Stimulated activated CD8-positive, alpha-beta memory T cell treated with anti-CD3 and anti-CD28 coated beads, Interleukin-4, amount 100 ng/mL, for 24 hours (primary cell): Measurements from ENCODE around the gene VIPR1.

Experiments used
- DNase-seq: peaks from one replicate; pipeline ENCODE4 v3.0.0-alpha.2; 2020; ENCODE audit warnings: low read depth

The VIPR1 gene

DNA sequence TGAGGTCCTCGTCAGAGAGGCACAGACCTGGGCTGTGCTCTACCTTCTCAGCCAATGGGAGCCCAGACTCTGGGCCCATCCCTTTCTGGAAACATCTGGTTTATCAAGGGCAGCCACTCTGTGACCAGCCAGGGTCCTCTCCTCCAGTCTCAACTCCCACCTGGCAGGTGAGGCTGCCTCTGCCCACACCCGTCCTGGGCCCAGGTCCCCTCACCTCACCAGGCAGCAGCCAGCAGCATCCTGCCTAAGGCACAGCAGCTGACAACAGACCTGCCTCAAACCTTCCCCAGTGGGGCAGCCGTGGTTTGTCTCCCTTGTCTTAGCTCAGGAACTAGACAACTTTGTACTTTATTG, 8.7 kb upstream of the VIPR1 start:
- DNase-seq, result no peak

DNA sequence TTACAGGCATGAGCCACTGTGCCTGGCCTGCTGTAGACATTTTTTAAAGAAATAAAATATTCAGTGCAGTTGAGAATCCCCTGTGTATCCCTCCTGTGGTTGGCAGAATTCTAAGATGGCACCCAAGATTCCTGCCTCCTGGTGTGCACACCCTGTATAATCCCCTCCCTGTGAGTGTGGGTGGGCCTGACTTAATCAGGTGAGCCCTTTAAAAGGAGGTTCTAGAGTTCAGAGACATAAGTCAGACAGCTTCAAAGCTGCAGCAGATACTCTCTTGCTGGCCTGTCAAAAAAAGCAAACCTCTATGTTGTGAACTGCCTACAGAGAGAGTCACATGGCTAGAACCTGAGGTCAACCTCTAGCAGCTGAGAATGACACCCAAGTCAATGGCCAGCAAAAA, 7.0 kb upstream of the VIPR1 start:
- DNase-seq, result no peak

DNA sequence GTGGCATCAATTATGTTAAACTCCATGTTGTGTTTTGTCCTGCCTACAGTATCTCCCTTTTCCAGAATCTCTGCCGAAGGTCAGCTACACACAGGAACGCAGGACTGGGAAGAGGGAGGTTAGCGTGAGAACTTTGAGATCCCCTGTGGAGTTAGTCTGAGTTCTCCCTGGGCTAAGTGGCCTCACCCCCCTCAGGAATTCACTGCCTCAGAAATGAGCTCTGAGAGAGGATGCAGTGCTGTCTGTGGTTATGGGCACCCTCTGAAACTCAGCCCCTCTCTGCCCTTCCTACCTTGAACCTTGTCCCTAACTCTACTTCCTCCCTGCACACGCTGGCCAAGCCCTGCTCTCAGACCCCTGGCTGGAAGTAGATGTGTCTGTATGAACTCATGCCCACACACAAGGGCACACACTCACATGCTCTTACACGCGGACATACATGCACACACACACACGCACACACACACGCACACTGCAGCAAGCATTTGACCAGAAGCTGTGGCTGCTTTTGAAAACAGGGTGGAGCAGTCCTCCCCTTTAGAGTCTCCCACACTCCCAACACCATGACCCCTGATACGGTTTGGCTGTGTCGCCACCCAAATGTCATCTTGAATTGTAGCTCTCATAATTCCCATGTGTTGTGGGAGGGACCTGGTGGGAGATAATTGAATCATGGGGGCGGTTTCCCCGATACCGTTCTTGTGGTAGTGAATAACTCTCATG, 5.3 kb upstream of the VIPR1 start:
- DNase-seq, result no peak

DNA sequence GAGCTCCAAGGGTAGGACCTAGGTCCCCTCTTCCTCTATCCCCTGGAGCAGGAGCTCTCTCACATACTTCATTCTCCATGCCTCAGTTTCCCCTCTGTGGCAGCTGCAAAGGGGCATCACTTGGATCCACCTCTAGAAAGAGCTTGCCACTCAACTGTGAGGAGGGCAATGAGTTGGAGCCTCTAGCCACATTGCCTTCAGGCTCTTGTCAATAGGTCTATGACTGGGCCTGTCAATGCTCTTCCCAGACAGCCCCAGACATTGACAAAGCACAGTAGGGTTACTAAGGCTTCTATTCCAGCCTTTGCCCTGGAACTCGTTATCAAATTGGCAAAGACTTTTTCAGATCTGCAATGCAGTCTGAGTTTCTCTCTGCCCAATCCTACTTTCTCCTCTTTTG, 4.4 kb upstream of the VIPR1 start:
- no peak for DNase-seq

DNA sequence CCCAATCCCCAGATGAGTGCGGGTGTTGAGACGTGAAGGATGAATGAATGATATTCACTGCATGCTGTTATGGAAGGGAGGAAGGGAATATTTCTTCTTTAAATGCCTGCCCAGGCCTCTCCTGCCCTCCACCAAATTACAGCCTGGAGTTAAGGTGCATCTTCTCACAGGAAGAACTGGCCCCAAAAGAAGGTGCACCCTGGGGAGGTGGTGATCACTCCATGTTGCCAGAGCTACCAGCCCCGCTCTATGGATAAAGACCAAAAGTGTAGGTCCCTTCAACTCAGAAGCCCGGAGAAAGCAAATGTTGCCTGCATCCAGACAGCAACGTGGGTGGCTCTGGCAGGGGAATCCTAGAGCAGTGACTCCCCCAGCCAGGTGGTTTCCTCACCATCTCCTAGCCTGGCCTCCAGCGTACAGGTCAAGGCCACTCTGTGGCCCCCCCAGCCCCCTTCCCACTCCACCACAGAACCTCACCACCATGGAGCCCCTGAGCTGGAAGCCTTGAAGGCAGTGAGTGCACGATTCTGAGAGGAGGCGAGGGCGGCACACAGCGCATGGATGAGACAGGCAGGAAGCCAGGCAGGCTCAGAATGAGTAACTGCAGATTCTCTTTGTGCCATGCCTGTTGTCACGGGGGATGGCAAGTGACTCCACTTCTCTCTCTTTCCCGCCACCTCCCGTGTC, 3.5 kb upstream of the VIPR1 start:
- no peak for DNase-seq

DNA sequence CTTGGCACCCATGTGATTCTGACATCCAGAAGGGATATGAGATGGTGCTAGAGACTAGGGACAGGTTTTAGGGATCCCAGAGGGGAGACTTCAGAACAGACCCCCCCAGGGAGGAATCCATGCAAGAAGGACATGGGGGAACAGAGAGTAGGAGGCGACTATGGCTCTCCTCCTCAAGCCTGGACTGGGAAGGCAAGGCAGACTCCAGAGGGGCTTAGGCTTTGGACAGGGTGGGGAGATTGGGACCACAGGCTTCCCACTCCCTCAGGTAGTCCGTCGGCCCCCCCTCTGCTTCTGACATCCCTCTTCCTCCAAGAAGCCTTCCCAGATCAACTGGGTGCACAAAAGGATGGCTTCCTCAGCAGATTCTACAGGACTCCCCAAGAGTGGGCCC, 3.0 kb upstream of the VIPR1 start:
- no peak for DNase-seq

DNA sequence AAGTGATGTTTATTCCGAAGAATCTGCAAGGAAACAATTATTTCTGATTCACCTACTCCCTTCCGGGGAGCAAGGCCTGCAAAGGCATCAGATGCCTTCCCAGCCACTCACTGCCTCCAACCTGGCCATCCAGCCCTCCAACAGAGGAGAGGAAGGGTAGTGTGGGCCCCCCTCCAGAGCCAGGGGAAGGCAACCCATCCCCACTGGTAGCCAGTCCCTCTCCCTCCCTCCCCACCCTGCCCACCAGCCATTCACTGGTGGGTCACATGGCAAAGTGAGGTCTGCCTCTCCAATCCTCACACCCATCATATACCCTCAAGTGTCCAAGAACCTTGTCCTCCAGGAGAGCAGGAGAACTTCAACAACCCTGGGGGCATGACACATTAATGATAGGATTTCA, 2.4 kb upstream of the VIPR1 start:
- DNase-seq, result no peak

DNA sequence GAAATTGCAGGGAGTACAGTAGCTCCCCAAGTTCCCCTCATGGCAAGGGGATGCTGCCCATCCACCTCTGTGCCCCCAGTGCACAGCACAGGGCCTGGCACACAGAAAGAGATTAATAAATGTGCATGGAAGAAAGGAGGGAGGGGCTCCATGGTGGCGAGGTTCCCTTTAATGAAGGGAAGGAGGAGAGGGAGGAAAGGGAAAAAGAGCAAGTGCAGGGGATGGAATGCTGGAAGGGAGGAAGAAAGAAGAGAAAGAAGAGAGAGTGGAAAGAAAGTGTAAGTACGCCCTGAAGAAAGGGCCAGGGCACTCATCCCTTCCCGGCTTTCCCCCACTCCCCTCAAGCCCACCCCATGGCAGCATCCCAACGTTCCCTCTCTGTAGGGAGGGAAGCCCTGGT, 1.5 kb upstream of the VIPR1 start:
- DNase-seq, result no peak

DNA sequence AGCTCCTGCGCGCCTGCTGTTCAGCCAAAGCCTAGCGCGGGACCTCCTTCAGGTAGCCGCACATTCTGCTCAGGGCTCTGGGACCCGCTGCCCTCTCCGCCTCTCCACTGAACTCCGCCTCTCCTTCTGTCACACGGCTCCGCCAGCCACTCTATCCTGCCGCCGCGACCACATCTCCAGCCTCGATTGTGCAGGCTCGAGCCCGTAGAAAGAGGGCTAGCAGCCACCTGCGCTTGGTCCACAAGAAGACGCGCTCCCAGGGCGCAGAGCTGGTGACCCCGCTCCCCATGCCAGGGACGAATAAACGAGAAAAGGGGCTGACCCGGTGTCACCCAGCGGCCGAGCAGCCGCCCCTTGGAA, 1.1 kb upstream of the VIPR1 start:
- no peak for DNase-seq

DNA sequence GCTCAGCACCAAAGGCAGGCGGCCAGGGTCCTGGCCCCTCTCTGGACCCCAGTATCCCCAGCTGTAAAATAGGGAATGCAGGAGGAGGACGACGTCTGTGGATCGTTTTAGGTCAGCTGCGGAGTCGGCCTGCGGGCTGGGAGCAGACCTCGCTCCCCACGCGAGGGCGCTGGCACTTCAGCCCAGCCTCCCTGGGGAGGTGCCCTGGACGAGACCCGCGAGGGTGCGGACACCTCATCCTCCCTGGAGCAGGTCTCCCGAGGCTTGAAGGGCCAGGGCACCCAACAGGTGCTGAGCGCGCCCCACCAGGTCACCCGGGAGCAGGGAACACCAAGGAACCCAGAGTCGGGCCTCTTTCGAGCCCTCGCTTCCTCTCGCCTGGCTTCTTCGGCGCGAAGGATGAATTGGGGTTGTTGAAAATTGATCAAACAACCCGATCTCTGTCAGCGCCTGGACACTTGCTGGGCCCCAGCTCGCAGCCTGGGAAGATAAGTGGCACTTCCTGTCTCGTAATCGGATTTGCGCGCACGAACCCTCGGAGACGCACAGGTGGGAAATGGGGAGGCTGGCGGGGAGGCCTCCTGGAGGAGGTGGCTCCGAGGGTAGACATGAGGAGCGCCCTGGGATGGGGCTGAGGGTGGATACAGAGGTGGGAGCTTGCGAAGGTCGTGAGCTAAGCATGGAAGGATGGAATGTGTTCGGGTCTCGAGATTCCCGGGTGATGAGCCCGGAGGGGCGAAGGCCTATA, 588 bp upstream of the VIPR1 start:
- DNase-seq, result peak; percentile 42

DNA sequence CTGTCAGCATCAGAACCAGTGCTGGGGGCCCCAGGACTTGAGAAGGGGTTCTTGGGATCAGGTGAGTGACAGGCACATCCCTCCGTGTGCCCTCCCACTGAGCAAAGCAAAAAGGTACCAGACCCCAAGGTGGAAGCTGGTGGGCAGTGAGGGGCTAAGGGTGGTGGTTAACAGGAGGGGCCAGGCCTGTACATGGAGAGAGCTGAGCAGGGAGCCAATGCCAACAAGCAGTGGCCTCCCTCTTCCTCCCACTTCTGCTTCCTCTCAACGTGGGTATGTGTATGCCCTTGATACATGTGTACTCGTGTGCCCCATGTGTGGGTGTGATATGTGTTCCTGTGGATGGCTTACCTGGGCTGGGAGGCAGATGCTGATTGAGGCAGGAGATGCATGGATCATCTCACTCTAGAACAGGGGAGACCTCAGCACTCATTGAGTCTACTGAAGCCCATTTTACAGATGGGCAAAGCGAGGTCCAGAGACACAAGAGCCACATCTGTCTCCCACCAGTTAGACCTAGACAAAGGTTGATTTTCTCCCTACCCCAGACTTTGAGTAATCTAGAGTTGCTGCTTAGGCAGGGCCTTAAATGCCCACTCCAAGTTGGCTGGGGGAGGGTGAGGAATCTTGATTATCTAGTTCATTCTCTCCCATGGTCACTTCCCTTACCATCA, 945 bp downstream of the VIPR1 start:
- no peak for DNase-seq

DNA sequence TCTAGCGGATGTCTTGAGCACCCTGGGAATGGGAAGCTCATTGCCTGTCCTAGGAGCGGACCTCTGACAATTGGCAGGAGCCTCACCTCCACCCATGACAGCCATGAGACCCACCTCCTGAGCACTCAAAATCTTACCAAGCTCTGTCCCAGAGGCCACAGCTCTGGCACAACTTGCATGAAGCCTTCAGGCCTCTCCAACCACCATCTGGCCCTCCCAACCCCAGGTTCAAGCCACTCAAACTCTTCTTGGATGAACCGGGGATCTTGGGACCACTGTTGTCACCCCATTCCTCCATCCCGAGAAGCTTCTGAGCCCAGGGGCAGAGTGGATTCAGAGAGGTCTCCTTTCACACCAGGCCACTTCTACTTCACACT, 1.5 kb downstream of the VIPR1 start:
- DNase-seq, result no peak

DNA sequence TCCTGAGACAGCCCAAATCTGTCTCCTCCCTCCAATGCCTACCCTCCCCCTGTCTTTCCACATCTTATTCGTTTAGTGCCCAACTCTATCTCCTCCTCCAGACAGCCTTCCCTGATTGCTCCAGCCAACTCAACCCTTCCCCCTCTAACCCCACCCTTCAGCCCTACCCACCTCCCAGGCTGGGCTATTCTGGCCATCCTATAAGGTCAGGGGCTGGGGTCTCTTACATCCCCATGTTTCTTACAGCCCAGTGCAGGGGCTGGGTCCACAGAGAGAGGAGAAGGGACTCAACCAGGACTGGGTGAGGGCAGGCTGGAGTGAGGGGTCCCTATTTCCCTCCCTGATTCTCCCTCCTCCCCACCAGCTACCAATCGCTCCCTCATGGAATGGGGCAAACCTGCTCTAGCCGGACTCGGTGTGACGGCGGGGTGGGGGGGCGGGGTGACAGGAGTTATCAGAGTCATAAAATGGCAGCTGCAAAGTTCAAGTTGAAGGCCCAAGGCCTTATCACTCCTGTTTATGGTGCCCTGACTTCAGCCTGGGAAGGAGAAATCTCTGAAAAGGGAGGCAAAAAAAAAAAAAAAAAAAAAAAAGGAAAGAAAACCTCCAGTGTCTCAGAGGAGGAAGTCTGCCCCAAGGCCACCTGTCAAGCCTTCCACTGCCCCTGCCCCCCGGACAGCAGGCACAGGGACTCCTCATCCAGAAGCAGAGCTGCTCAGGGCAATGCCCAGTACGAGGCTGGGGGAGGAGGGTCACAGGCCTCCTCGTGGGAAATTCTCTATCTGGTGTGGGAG, 2.1 kb downstream of the VIPR1 start:
- DNase-seq, result no peak

DNA sequence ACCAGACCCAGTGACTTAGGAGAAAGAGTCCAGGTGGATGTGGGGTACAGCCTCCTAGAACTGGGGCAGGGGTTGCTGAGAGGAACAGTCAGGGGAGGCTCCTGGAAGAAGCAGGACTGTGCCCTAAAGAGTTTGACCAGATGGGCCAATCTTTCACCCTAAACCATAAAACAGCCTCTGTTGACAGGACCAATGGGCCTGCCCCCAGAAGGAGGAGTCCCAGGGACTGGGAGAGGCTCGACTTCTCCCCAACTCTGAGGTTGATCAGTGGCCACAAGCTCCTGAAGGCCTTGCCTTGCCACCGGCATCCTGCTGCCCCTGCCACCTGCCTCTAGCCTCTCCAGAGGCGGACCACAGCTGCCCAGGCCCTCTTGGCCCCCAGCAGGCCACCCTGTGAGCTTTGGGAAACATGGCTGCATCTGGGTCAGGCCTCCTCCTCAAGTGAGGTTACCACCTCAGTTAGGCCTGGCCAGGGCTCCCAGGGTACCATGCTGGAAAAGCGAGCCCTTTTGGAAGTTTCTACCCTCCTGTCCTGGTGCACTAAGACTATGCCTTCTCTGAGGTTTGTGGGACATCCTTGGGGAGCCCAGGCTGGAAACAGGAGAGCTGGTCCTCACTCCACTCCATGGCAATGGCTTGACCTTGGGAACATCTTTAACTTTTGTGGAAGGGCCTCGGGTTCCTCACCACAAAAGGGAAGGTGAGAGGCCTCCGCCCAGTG, 2.8 kb downstream of the VIPR1 start:
- DNase-seq, result no peak

DNA sequence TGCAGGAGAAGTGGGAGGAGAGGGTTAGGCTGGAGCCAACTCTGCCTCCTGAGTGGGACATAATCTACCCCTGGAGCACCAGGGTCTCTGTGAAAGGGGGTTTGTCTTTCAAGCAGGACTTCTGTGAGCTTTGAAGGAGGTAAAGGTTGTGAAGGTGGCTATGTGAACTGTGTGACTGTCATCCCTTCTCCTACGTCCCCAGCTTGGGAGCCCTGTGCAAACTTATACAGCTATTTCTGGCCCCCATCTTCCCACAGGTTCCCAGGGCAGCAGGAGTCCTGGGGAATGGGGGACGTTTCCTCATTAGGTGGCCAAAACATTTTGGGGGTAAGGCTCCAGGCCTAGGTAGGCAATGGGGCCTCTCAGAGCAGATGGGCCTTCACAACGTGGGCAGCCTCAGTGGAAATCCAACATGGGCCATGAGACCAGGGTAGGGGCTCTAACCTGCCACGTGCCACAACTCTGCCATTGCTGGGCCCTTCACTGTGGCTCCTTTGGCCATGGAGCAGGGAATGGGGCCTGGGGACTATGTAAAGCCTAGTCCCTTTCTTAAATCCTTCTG, 3.5 kb downstream of the VIPR1 start:
- DNase-seq, result no peak

DNA sequence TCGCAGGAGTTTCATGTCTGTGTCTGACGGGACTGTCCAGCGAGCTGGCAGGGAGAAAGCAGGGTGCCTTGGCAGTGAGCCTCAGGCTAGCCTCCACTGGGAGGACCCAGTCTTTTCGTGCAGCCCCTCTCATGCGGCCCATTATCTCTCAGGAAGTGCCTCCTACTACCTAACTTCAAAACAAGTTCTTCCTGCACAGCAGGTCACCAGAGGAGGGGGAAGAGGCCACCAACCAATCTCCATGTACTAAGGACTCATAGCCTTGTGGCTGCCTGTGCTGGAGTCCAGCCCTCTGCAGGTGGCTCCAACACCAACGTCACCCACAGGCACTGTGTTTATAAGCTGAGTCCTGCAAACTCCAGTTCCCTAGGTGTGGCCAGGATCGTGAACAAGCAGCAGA, 4.8 kb downstream of the VIPR1 start:
- no peak for DNase-seq

DNA sequence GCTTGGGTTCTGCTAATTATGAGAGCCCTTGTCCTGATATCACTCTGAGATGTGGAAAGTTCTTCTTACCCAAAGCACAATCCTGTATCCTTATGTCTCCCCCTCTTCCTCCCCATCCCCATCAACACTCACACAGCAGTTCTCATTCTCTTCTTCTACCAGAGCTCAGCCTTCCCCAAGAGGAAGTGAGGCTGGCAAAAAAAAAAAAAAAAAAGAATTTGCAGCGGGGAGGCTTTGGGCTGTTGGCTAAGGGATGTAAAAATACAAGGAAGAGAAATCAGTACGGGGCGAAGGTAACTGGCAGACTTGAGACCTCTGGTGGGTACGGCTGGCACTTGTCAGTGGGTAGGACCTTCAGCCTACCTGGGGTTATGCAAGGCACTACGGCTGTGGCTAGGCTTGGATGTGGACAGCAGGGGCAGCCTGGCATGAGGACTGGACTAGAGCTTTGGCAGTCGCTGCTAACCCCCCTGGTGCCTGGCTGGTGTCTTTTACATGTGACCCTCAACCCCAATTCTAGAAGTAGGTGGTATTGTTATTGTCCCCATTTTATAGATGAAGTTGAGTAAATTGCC, 5.4 kb downstream of the VIPR1 start:
- DNase-seq, result no peak

DNA sequence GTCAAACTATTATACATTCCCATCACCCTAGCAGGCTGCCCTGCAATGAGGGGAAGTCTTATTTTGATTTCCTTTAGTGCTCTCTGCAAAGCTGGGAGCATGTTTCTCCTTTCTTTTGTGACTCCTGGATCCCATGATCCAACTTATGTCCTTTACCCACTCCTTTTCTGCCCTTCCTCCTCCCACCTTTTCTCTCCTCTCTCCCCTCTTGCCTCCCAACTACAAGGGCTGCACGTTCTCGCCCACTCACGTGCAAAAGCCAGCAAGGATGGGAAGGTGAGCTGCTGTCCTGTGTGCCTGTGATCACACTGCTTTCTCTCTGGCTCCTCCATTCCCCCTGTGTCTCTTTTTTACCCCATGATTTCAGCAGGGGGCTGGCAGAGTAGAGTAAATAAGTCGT, 6.1 kb downstream of the VIPR1 start:
- no peak for DNase-seq

DNA sequence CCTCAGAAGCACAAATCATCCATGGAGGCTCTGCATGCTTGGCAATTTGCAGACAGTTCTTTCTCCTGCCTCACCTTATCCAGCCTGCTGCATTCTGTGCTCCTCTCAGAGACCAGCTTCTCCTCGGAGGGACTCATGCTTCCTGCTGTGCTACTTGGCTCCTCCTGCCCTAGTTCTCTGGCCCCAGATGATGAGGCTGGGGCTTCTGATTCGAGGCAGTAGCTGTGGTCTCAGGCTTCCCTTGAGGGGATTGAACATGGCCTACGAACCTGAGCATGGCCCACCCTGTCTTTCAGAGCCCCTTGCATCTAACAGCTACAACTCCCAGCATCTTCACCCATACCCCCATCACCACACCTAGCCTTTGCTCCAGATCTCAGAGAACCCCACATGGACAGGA, 6.7 kb downstream of the VIPR1 start:
- no peak for DNase-seq

DNA sequence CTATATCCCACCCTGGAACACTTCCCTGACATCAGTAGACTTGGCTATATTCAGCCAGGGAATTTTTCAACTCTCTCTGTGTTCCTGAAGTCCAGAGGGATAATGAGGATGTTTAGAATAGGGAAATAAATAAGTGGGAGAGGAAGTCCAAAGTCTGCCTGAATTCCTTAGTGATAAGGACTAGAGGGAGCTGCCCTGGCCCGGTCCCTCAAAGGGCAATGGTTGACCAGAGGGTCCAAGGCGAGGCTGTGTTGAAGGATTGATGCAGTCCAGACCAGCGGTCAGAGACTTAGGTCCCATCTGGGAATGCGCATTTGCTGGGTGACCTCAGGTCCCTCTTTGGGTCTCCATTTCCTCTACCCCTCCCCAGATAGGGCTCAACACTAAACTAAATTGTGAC, 7.9 kb downstream of the VIPR1 start:
- no peak for DNase-seq

DNA sequence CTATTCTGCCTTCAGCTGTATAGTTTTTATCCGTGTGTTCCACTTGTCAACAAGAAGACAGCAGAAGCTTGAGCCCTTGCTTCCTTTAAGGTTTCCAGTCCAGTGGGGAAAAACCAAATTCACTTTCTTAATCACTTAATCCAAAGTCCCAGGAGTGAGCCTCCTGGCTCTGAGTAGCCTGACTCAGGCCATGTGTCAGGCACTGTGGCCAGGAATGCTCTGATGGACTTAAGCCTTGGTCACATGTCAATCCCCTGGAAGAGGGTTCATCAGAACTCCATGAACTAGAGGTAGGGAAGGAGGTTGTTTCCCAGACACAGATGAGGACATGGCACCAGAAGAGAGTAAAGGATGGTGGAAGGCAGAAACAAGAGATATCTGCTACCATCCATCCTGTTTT, 8.8 kb downstream of the VIPR1 start:
- no peak for DNase-seq
